Stimulated activated CD8-positive, alpha-beta memory T cell treated with anti-CD3 and anti-CD28 coated beads, Interleukin-12 subunit alpha, Interleukin-12 subunit beta, amount 100 ng/mL, for 24 hours (primary cell): Measurements from ENCODE around the gene UCN2.
"Not testable (repeated sequence)": the region's sequence is repeated elsewhere in the genome, so short reads cannot be mapped to it uniquely, and the experiment has no call there.

ENCODE experiments used
- DNase-seq: peaks from one replicate; pipeline ENCODE4 v3.0.0-alpha.2; 2020; ENCODE audit errors: extremely low read depth

The UCN2 gene

DNA sequence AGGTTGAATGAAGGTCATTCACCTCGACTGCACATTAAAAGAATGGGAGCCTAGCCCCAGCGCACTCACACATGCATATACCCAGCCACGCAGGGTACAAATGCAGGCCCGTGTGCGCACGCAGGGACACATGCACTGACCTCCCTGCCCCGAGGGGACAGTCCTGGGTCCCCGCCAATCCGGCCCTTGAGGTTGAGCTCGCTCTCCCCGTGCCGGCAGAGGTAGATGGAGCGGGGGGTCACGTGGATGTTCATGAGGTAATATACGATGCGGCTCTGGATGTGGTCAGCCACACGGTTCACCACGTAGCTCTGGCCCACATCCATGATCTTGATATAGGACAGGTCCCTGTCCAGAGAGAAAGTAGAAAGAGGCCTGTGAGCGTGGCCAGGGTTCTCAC, 27.5 kb downstream of the UCN2 start:
- DNase-seq = no peak

DNA sequence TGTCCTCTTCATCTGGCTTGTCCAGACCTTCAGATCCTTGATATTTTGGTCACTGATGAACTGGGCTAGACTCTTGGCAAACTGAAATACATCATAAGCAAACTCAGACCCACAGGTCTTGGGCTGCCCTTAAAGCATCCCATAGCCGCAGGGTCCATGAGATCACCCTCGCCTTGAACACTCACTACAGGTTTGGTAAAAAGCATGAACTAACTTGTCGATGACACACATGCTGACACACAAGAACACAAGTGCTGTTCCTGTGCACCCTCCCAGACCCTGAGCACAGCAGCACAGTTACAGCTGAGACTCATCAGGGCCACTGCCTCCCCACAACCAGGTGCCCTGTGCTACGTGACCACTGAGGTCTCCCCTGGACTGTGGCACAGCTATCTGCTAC, 28.0 kb downstream of the UCN2 start:
- DNase-seq = no peak

- no peak for DNase-seq
These were observed 30.6 kb downstream of the UCN2 start for GRCh38 chr3:48532977-48533337.

DNA sequence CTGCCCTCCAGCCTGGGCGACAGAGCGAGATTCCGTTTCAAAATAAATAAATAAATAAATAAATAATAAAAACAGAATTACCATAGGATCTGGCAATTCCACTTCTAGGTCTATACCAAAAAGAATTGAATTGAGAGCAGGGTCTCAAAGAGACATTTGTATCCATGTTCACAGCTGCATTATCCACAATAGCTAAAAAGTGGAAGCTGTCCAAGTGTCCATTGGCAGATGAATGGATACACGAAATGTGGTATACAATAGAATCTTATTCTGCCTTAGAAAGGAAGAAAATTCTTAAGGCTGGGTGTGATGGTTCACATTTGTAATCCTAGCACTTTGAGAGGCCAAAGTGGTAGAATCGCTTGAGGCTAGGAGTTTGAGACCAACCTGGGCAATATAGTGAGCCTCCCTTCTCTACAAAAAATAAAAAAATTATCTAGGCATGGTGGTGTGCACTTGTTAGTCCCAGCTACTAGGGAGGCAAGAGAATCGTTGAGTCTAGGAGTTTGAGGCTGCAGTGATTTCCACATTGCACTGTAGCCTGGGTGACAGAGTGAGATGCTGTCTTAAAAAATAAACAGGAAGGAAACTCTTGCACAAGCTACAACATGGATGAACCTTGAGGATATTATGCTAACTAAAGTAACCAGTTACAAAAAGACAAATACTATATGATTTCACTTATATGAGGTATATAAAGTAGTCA, 31.2 kb downstream of the UCN2 start:
- DNase-seq = no peak

- not testable (repeated sequence) for DNase-seq
These were observed 32.9 kb downstream of the UCN2 start for GRCh38 chr3:48530701-48531100.

GRCh38 chr3:48528754-48529153, 34.8 kb downstream of the UCN2 start:
- no peak for DNase-seq

DNA sequence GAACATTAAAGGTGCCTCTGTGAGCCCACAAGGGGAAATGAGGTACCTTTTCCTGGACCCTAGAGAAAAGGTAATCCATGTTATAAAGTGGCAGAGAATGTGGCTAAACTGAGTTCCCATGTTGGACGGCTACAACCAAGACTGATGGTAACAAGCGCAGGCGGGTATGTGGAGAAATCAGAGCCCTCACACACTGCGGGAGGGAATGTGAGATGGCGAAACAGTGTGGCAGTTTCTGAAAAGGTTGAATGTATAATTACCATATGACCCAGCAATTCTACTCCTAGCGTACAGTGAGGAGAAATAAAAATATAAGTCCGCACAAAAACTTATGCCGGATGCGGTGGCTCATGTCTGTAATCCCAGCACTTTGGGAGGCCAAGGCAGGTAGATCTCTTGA, 35.5 kb downstream of the UCN2 start:
- no peak for DNase-seq

- DNase-seq = no peak
These were observed 38.6 kb downstream of the UCN2 start for GRCh38 chr3:48524970-48525369.

DNA sequence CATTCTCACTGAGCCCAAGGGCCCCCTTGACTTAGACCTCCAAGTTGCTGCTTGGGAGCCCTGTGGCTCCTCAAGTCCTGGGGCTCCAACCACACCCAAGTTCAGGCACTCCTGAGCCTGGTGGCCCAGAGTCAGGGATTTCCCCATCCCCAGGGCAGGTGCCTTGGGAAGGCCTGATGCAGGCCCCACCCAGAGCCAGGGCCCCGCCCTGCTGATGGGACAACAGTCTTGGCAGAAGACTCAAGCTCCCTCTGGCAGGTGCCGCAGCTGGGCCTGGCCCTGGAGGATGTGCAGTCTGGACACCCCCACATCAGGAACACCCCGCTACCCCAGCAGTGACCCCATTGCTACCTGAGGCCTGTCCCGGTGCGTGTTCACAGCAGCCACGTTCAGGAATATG, 41.9 kb downstream of the UCN2 start:
- DNase-seq = no peak

GRCh38 chr3:48519277-48519643, 44.3 kb downstream of the UCN2 start:
- no peak for DNase-seq

DNA sequence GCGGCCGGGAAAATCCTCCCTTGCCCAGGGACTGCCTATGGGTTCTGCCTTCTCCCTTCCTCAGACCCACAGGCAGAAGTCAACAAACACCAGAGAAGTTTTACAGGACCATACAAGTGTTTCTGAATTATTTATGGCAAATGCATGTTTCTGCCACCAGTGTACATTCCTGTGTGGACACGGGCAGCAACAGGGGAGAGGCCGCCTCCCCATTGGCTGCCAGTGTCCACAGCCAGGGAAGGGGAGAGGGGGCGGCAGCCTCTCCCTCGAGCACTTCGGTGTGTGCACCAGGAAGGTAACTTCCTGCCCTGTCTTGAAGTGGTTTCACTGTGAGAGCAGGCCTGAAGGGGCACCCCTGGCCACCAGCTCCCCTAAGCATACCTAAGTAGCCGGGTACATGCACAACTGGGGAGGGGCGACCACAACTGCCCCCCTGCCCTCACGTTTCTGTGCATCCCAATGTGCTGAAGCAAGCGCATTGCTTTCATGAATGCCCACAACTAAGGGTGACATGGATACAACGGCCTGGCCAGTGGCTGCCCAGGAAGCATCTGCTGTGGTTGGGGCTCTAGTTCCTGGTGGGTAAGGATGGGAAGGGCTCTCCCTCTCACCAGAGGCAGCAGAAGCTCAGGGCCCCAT, 44.8 kb downstream of the UCN2 start:
- no peak for DNase-seq

DNA sequence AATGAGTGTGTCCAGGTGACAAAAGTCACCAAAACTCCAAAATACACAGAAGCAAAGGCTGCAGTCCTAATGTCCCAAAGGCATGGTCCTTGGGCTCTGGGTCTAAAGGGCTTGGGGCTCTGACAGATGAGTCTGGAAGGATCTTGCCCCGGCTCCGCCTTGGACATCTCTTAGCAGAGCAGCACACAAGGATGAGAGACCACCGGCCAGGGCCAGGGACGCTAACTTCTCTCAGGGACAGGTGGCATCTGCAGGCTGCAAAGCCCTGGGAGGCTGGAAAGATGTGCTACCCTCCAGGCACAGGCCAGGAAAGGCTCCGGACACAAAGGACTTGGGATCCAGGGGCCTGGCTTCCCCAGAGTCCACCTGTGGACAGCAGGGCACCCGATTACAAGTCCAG, 45.5 kb downstream of the UCN2 start:
- no peak for DNase-seq

- no peak for DNase-seq
These were observed 47.0 kb downstream of the UCN2 start for GRCh38 chr3:48516571-48516970.

DNA sequence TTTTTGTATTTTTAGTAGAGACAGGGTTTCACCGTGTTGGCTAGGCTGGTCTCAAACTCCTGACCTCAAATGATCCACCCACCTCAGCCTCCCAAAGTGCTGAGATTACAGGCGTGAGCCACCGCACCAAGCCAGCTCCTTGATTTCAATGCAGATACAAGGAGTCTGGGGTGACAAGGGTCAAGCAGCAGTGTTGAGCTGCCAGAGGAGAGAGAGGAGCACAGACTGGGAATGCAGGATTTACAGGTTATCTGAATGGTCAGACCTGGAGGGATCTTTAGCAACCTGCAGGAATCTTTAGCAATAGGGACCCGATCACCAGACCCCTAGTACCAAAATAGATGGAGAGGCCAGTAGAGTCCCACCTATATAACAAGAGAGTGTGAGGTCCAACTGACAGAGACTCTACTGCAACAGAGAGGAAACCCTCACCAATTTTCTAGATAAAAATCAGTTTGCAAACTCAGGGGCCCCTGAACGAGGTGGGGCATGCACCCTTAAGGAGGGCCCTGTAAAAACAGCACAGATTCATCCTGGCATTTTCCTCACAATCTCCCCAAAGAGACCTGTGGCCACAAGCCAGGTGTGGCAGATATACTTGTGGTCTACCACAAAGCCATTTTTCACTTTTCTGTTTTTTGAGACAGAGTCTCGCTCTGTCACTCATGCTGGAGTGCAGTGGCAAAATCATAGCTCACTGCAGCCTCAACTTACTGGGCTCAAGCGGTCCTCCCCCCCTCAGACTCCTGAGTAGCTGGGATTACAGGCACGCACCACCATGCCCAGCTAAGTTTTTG, 49.0 kb downstream of the UCN2 start:
- DNase-seq = no peak
